Fibroblast of lung (primary cell): ENCODE results near the gene EBI3. TPM values are rescaled to one million over a fixed set of nuclear protein-coding genes. Genes with fewer than 3 reads are reported as not detected.

Experiments
- DNase-seq, 2 donors: peaks; one replicate each; pipeline versions ENCODE4 v3.0.0 to v3.0.0-alpha.2; 2010; ENCODE audit warnings: low read depth in 2 of 2
- H2AFZ ChIP-seq: 2 replicates; pipeline ENCODE4 v1.5.1; 2012; ENCODE audit warnings: low read length, control low read depth, inconsistent platforms
- H3K27ac ChIP-seq: 2 replicates; pipeline ENCODE4 v1.5.1; 2011; ENCODE audit warnings: low read length, control low read depth; ENCODE audit not compliant: insufficient read depth
- H3K27me3 ChIP-seq: 2 replicates; pipeline ENCODE4 v1.5.1; 2011; ENCODE audit warnings: mild to moderate bottlenecking, low read length; ENCODE audit not compliant: control insufficient read depth, insufficient read depth
- H3K36me3 ChIP-seq: 2 replicates; pipeline ENCODE4 v1.5.1; 2011; ENCODE audit warnings: low read length; ENCODE audit not compliant: control insufficient read depth, insufficient read depth
- H3K4me1 ChIP-seq: 2 replicates; pipeline ENCODE4 v1.5.1; 2011; ENCODE audit warnings: low read length; ENCODE audit not compliant: control insufficient read depth, insufficient read depth; ENCODE audit errors: extremely low read depth
- H3K4me2 ChIP-seq: 2 replicates; pipeline ENCODE4 v1.5.1; 2011; ENCODE audit warnings: low read length, control low read depth; ENCODE audit not compliant: insufficient read depth; ENCODE audit errors: extremely low read depth
- H3K4me3 ChIP-seq, 4 experiments: fragments of 200-600 bp in 1 of 4; sonication (generic) in 1 of 4; replicated peaks in 1 of 4; 2 replicates each; pipeline ENCODE4 v1.5.1; 2011 to 2016; ENCODE audit warnings: low read length in 4 of 4, low read depth in 3 of 4, mild to moderate bottlenecking in 3 of 4, control low read depth in 2 of 4, inconsistent platforms in 1 of 4, mixed read lengths in 1 of 4; ENCODE audit not compliant: insufficient read depth in 1 of 4; ENCODE audit errors: control extremely low read depth in 1 of 4
- H3K79me2 ChIP-seq: 2 replicates; pipeline ENCODE4 v1.5.1; 2012; ENCODE audit warnings: mild to moderate bottlenecking, low read length, inconsistent platforms; ENCODE audit not compliant: control insufficient read depth, insufficient read depth
- H3K9ac ChIP-seq: 2 replicates; pipeline ENCODE4 v1.5.1; 2011; ENCODE audit warnings: mild to moderate bottlenecking, low read length, control low read depth; ENCODE audit not compliant: insufficient read depth
- H3K9me3 ChIP-seq: 2 replicates; pipeline ENCODE4 v1.5.1; 2012; ENCODE audit warnings: low read depth, low read length; ENCODE audit not compliant: control insufficient read depth, insufficient read depth
- H4K20me1 ChIP-seq: 2 replicates; pipeline ENCODE4 v1.5.1; 2011; ENCODE audit warnings: low read length; ENCODE audit not compliant: control insufficient read depth, insufficient read depth; ENCODE audit errors: extremely low read depth
- EZH2 ChIP-seq: IDR thresholded peaks from 2 replicates; pipeline ENCODE4 v1.5.1; 2012; ENCODE audit warnings: low read length, control low read depth, mild to moderate bottlenecking; ENCODE audit errors: missing control alignments
- polyA plus RNA-seq, 2 donors: library from polyadenylated mRNA; depleted of rRNA in 1 of 2; stranded (reverse) in 1 of 2; unstranded in 1 of 2; fragments of >200 nt; gene quantifications; 2 replicates each; pipeline ENCODE4 v1.2.1, GENCODE V29; 2011 to 2012; ENCODE audit warnings: missing spikeins in 1 of 2
- total RNA-seq: library from RNA; depleted of rRNA; stranded (reverse); fragments of >200 nt; gene quantifications from 2 replicates; pipeline ENCODE4 v1.2.1, GENCODE V29; 2014
- TF ChIP-seq, protein P1 (sequence below), 2 donors: IDR thresholded peaks in 1 of 2; conservative IDR thresholded peaks in 1 of 2; 1 replicate in 1 of 2; 2 replicates in 1 of 2; pipeline ENCODE4 v1.5.1; 2011 to 2012; ENCODE audit warnings: low read length in 2 of 2, control low read depth in 1 of 2, inconsistent platforms in 1 of 2, low read depth in 1 of 2, mild to moderate bottlenecking in 1 of 2

EBI3 gene
- total and polyA plus RNA-seq, 2 donors (not counting 1 experiment from before 2014, with no cell fraction given) = 0.14 TPM; not detected in 1

DNA sequence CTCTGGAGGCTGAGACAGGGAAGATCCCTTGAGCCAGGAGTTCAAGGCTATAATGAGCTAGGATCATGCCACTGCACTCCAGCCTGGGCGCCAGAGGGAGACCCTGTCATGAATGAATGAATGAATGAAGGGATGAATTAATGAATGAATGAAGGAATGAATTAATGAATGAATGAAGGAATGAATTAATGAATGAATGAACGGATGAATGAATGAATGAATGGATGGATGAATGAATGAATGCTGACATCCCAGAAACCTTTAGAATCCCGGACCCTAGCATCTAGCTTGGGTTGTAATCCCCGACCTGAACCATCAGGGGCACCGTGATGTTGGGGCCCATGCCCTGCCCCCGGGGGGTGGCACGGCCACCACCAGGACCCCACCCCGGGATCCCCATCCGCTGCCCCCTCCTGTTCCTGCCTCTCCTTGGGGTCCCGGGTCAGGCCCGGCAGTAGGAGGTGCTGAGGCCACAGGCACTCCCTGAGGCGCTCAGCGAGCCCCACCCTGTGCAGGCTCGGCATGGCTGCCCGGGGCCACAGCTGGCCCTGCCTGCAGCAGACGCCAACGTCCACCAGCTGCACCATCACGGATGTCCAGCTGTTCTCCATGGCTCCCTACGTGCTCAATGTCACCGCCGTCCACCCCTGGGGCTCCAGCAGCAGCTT is 3.4 kb downstream of the EBI3 start:
- no peaks in the 10 kb centered on the region for H3K9me3 ChIP-seq
- H4K20me1 ChIP-seq = no peaks in the 10 kb centered on the region
- H3K36me3 ChIP-seq = no peaks in the 10 kb centered on the region
- no peak overlapping the region for H3K4me2 ChIP-seq
- H2AFZ ChIP-seq = no peak overlapping the region
- no peaks in the 10 kb centered on the region for H3K79me2 ChIP-seq
- peaks cover 7% of the 10 kb centered on the region for H3K27me3 ChIP-seq
- H3K4me1 ChIP-seq = peaks cover 3% of the 10 kb centered on the region
- no peak overlapping the region for H3K27ac ChIP-seq
- no peak for TF ChIP-seq EZH2
- TF ChIP-seq, protein P1, sequence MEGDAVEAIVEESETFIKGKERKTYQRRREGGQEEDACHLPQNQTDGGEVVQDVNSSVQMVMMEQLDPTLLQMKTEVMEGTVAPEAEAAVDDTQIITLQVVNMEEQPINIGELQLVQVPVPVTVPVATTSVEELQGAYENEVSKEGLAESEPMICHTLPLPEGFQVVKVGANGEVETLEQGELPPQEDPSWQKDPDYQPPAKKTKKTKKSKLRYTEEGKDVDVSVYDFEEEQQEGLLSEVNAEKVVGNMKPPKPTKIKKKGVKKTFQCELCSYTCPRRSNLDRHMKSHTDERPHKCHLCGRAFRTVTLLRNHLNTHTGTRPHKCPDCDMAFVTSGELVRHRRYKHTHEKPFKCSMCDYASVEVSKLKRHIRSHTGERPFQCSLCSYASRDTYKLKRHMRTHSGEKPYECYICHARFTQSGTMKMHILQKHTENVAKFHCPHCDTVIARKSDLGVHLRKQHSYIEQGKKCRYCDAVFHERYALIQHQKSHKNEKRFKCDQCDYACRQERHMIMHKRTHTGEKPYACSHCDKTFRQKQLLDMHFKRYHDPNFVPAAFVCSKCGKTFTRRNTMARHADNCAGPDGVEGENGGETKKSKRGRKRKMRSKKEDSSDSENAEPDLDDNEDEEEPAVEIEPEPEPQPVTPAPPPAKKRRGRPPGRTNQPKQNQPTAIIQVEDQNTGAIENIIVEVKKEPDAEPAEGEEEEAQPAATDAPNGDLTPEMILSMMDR (conservative IDR thresholded peaks at IDR 0.05 in 1 of 2, IDR thresholded peaks at IDR 0.05 in 1 of 2; ENCODE audit: low read depth in 1 of 2, low read length in 2 of 2) = no peak
- no peak overlapping the region for H3K9ac ChIP-seq
- no peak overlapping the region for H3K4me3 ChIP-seq
- no peak for DNase-seq

DNA sequence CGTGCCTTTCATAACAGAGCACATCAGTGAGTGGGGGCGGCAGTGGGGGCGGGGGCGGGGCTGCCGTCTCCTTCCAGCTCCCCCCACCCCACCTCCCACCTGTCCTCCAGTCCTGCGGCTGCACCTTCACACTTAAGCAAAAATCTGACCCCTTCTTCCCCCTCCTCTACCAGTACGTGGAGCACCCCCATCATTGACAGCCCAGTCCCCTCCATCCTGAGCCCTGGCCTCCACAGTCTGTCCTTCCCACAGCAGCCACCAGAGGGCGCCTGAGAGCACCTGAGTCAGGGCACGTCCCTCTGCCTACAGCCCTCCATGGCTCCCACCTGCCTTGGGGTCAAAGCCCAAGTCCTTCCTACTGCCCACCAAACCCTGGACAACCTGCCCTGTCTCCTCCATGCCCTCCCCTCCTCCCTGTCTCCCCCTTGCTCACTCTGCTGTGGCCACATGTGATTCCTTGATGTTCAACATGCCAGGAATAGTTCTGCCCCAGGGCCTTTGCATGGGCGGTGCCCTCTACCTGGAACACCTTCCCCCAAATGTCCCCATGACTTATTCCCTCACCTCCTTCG is 4.0 kb downstream of the EBI3 start:
- Histone ChIP-seq H3K27ac (no peak overlapping the region), H3K4me1 (peaks cover 3% of the 10 kb centered on the region), H3K4me2 (no peak overlapping the region), H3K9ac (no peak overlapping the region), H4K20me1 (no peaks in the 10 kb centered on the region), H2AFZ (no peak overlapping the region), H3K36me3 (no peaks in the 10 kb centered on the region), H3K4me3 (no peak overlapping the region), H3K27me3 (peaks cover 5% of the 10 kb centered on the region), H3K79me2 (no peaks in the 10 kb centered on the region), H3K9me3 (no peaks in the 10 kb centered on the region)
- peak in 1 of 2 donors; percentile 18 for DNase-seq
- TF ChIP-seq EZH2 = no peak
- TF ChIP-seq, protein P1 (conservative IDR thresholded peaks at IDR 0.05 in 1 of 2, IDR thresholded peaks at IDR 0.05 in 1 of 2; ENCODE audit: low read depth in 1 of 2, low read length in 2 of 2) = peak; percentile 52 to 73

DNA sequence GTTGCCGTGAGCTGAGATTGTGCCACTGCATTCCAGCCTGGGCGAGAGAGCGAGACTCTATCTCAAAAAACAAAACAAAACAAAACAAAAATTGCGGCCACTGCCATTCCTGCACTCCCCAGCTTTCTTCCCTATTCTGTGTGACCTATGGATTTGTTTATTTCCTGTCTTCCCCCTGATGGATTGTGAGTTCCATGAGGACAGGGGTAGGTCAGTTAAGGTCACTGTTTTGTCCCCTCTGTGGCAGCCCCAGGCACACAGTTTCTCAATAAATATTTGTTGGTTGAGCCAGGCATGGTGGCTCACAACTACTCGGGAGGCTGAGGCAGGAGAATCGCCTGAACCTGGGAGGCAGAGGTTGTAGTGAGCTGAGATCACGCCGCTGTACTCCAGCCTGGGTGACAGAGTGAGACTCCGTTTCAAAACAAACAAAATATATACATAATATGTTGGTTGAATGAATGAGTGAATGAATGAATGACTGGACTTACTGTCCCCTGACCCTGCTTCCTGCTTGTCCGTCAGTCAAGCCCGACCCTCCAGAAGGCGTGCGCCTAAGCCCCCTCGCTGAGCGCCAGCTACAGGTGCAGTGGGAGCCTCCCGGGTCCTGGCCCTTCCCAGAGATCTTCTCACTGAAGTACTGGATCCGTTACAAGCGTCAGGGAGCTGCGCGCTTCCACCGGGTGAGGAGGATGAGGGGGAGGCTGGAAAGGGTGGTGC is 5.0 kb downstream of the EBI3 start:
- H3K27me3 ChIP-seq = no peaks in the 10 kb centered on the region

More for the DNA sequence above, 5.0 kb downstream of the EBI3 start:
- Histone ChIP-seq H3K4me2 (no peak overlapping the region), H3K4me3 (no peak overlapping the region), H3K9me3 (no peaks in the 10 kb centered on the region), H3K36me3 (no peaks in the 10 kb centered on the region), H3K9ac (no peak overlapping the region), H2AFZ (no peak overlapping the region), H4K20me1 (no peaks in the 10 kb centered on the region), H3K4me1 (no peaks in the 10 kb centered on the region), H3K27ac (no peak overlapping the region), H3K79me2 (no peaks in the 10 kb centered on the region)
- no peak for DNase-seq
- TF ChIP-seq, protein P1 (conservative IDR thresholded peaks at IDR 0.05 in 1 of 2, IDR thresholded peaks at IDR 0.05 in 1 of 2; ENCODE audit: low read depth in 1 of 2, low read length in 2 of 2) = no peak
- TF ChIP-seq EZH2 = no peak
